Stomach (tissue), 4 donors: Measurements from ENCODE around the gene DSE.

ENCODE experiments used
- EP300 ChIP-seq: sonication (generic); formaldehyde crosslinking; IDR thresholded peaks from one replicate; pipeline ENCODE4 v1.6.1; 2017; ENCODE audit warnings: antibody characterized with exemption
- POLR2A ChIP-seq, 4 donors: fragments of 450-650 bp; IDR thresholded peaks; one replicate each; pipeline ENCODE4 v1.6.1; 2016; ENCODE audit warnings: antibody characterized with exemption in 4 of 4, control low read depth in 2 of 4, mild to moderate bottlenecking in 1 of 4, moderate library complexity in 1 of 4
- POLR2AphosphoS5 ChIP-seq, 3 donors: sonication (generic); formaldehyde crosslinking; IDR thresholded peaks; one replicate each; pipeline ENCODE4 v1.6.1; 2016; ENCODE audit warnings: antibody characterized with exemption in 3 of 3
- TF ChIP-seq, protein P1 (sequence below), 7 experiments: fragments of 450-650 bp in 4 of 7; fragments of 200-600 bp in 3 of 7; sonication (generic) in 3 of 7; IDR thresholded peaks; one replicate each; pipeline ENCODE4 v1.5.1; 2016 to 2019; ENCODE audit warnings: antibody characterized with exemption in 7 of 7, control low read depth in 2 of 7, mild to moderate bottlenecking in 1 of 7

DNA sequence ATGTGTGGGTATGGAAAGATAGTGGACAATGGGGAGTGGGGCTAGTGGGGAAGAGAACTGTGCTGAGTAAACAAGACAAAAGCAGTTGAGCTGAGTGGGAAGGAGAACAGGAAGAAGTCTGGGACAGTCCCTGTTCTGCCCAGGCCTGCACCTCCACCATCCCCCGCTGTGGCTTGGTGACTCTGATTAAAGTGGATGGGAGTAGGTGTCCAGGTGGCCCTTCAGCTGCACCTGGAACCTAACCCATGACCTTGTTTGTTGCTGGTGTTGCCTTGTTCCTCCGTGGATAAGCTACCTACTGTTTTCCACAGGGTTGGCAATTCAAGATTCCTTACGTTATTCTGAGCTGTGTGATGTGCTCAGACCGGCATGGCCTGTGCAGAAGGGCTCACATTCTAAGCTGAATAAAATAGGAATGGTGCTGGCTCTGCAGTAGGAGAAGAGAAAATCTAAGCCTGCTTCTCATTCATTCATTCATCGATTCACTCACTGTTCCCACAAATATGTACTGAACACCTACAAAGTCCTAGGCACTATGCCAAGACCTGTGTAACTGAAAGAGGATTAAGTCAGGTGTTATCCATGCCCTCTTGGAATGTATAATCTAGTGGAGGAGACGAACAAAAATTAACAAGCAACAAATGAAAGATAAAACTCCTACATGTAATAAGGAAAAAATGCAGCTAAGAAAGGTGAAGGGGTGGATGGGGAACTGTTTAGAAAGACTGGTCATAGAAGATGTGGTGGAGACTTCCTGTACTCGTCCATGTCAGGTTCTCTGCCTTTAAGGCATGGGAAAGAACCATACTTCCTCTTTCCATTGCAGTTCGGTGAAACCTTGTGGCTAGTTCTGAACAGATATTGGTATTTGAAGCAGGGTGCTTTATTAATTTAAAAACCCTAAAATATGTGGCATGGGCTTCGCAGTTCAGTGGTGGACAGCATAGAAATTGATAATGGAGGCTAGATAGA is 80.3 kb downstream of the DSE start:
- TF ChIP-seq, protein P1, sequence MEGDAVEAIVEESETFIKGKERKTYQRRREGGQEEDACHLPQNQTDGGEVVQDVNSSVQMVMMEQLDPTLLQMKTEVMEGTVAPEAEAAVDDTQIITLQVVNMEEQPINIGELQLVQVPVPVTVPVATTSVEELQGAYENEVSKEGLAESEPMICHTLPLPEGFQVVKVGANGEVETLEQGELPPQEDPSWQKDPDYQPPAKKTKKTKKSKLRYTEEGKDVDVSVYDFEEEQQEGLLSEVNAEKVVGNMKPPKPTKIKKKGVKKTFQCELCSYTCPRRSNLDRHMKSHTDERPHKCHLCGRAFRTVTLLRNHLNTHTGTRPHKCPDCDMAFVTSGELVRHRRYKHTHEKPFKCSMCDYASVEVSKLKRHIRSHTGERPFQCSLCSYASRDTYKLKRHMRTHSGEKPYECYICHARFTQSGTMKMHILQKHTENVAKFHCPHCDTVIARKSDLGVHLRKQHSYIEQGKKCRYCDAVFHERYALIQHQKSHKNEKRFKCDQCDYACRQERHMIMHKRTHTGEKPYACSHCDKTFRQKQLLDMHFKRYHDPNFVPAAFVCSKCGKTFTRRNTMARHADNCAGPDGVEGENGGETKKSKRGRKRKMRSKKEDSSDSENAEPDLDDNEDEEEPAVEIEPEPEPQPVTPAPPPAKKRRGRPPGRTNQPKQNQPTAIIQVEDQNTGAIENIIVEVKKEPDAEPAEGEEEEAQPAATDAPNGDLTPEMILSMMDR (IDR thresholded peaks at IDR 0.05), result no peak
- TF ChIP-seq POLR2AphosphoS5 (IDR thresholded peaks at IDR 0.05) (no peak), POLR2A (IDR thresholded peaks at IDR 0.05) (no peak), EP300 (no peak)
